GM12892 (cell line): ENCODE results near the gene VCX.

Experiments
- POLR2A ChIP-seq: IDR thresholded peaks from 2 replicates; pipeline ENCODE4 v1.6.1; 2011; ENCODE audit warnings: low read depth, low read length, control low read depth
- POLR2AphosphoS5 ChIP-seq: IDR thresholded peaks from 2 replicates; pipeline ENCODE4 v1.6.1; 2011; ENCODE audit warnings: low read depth, low read length, control low read depth
- TAF1 ChIP-seq: IDR thresholded peaks from 2 replicates; pipeline ENCODE4 v1.6.1; 2011; ENCODE audit warnings: low read depth, mild to moderate bottlenecking, control low read depth, low read length, borderline replicate concordance

DNA sequence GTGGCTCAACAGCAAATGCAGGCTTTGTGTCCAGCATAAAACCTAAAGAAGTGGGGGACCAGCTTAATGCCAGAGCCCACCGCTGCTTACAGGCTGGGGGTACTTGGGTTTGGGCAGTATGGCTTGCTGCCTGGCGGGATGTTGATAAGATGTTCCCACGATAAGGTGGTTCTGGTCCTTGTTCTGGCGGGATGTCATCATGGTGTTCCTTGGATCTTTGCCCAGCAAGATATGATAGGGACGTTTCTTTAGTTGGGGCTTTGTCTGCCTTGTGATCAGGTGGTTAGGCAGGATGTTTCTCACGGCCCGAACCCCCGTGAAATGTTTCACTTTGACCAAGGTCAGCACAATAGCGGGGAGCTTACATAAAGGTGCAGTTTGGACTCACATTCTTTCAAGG, 49.0 kb downstream of the VCX start:
- TF ChIP-seq POLR2A (no peak), POLR2AphosphoS5 (no peak), TAF1 (no peak)
